ENCODE measurements around the gene ATXN7L1.

ATXN7L1 gene

GRCh38 chr7:105677410-105677730 lies 199.0 kb downstream of the ATXN7L1 start:
- no peak overlapping the region for H3K4me3 ChIP-seq (ENCODE audit: low read depth, low read length)
- DNase-seq (ENCODE audit: low read depth) = no peak
- TF ChIP-seq, protein P1, sequence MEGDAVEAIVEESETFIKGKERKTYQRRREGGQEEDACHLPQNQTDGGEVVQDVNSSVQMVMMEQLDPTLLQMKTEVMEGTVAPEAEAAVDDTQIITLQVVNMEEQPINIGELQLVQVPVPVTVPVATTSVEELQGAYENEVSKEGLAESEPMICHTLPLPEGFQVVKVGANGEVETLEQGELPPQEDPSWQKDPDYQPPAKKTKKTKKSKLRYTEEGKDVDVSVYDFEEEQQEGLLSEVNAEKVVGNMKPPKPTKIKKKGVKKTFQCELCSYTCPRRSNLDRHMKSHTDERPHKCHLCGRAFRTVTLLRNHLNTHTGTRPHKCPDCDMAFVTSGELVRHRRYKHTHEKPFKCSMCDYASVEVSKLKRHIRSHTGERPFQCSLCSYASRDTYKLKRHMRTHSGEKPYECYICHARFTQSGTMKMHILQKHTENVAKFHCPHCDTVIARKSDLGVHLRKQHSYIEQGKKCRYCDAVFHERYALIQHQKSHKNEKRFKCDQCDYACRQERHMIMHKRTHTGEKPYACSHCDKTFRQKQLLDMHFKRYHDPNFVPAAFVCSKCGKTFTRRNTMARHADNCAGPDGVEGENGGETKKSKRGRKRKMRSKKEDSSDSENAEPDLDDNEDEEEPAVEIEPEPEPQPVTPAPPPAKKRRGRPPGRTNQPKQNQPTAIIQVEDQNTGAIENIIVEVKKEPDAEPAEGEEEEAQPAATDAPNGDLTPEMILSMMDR (IDR thresholded peaks at IDR 0.05; ENCODE audit: low read depth, low read length, missing control alignments) = no peak

DNA sequence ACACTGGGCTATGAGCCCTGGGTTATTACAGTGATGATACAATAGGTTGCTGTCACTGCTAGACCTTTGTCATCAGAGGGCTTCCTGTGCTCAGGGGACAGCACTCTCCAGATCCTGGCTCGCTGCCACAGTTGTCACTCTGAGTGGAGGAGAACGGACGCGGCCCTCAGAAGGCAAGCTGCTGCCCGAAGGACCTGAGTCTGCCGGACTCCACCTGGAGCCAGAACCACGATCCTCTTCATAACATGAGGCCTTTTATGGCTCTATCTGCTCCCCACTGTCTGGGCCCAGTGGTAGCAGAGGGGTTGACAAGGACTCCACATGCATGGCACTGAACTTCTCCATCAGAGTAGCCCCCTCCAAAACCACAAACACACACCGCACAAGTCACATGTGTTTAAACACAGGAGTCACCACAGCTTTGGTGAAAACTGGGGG lies 200.4 kb downstream of the ATXN7L1 start:
- TF ChIP-seq, protein P1 (IDR thresholded peaks at IDR 0.05; ENCODE audit: low read depth, low read length, missing control alignments) = no peak
- no peak for DNase-seq (ENCODE audit: low read depth)
- H3K4me3 ChIP-seq (ENCODE audit: low read depth, low read length) = no peak overlapping the region

- no peak overlapping the region for H3K4me3 ChIP-seq (ENCODE audit: low read depth, low read length)
- DNase-seq (ENCODE audit: low read depth) = no peak
- TF ChIP-seq, protein P1 (IDR thresholded peaks at IDR 0.05; ENCODE audit: low read depth, low read length, missing control alignments) = no peak
Observed at GRCh38 chr7:105674200-105674920, 202.0 kb downstream of the ATXN7L1 start.

- TF ChIP-seq, protein P1 (IDR thresholded peaks at IDR 0.05; ENCODE audit: low read depth, low read length, missing control alignments) = no peak
- no peak overlapping the region for H3K4me3 ChIP-seq (ENCODE audit: low read depth, low read length)
- no peak for DNase-seq (ENCODE audit: low read depth)
Observed at GRCh38 chr7:105673367-105674084, 202.9 kb downstream of the ATXN7L1 start.

- no peak for DNase-seq (ENCODE audit: low read depth)
- H3K4me3 ChIP-seq (ENCODE audit: low read depth, low read length) = no peak overlapping the region
Observed at GRCh38 chr7:105672801-105673200, 203.6 kb downstream of the ATXN7L1 start.

DNA sequence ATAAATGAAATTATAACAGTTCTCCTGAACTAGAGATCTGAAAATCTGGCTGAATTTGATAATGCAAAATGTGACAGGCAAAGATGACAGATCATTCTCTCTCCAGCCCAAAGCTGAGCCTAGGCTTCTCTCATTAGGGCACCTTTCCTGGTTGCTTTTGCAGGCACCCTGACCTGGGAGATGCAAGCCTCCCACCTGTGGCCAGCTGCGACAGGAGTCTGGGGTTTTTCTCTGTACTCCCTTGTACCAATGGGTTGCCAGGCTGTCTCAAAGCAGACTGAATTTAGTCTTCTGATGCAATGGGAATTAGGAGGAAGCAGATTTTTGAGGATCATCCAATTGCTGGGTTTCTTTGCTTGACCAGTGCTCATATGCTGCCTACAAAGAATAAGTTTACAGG lies 210.1 kb downstream of the ATXN7L1 start:
- no peak for DNase-seq (ENCODE audit: low read depth)
- H3K4me3 ChIP-seq (ENCODE audit: low read depth, low read length) = no peak overlapping the region
- TF ChIP-seq, protein P1 (IDR thresholded peaks at IDR 0.05; ENCODE audit: low read depth, low read length, missing control alignments) = no peak

More at GRCh38 chr7:105672801-105673200, 203.6 kb downstream of the ATXN7L1 start:
- TF ChIP-seq, protein P1 (IDR thresholded peaks at IDR 0.05; ENCODE audit: low read depth, low read length, missing control alignments) = no peak

Data from GM12864 (cell line).